ENCODE data around the gene LMO3.

DNA sequence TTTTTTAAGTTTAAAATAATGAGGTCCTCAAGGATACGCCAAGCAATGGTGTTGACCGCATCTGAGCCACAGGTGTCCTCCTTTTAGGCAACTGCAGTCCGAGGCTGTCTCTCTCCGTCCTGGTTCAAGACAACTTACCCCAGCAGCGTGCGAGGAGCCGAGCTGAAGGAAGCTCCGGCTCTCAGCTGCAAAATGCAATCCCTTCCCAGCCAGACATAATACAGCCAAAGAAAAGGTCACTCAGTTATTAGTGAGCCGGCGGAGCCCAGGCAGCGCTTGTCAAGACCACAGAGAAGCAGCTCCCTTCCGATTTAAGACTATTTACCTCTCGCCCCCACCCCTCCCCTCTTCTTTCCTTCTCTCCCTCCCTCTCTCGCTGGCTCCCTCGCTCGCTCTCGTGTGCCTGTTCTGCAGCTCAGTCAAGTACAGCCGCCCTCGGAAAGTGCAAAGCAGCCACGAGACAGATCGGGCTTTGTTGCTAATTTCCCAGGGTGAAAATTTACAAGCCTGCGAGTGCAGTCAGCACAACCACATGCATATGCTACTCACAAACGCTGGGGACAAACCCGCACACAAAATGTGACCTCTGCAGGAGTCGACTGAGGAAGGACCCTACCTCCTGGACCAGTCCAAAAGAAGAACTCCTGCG is 363 bp upstream of the LMO3 start:
- TF ChIP-seq FOXM1 (IDR thresholded peaks at IDR 0.05; ENCODE audit: borderline replicate concordance) = no peak
- no peak for TF ChIP-seq BHLHE40 (IDR thresholded peaks at IDR 0.05; ENCODE audit: borderline replicate concordance)
- TF ChIP-seq SP1 (IDR thresholded peaks at IDR 0.05) = no peak
- no peak for TF ChIP-seq FOXA1 (IDR thresholded peaks at IDR 0.05)
- TF ChIP-seq ELF4 (IDR thresholded peaks at IDR 0.05) = no peak
- TF ChIP-seq LEF1 (IDR thresholded peaks at IDR 0.05; ENCODE audit: borderline replicate concordance) = no peak
- TF ChIP-seq NFRKB (IDR thresholded peaks at IDR 0.05) = no peak
- no peak for TF ChIP-seq ARNT (IDR thresholded peaks at IDR 0.05)
- TF ChIP-seq, protein P1, sequence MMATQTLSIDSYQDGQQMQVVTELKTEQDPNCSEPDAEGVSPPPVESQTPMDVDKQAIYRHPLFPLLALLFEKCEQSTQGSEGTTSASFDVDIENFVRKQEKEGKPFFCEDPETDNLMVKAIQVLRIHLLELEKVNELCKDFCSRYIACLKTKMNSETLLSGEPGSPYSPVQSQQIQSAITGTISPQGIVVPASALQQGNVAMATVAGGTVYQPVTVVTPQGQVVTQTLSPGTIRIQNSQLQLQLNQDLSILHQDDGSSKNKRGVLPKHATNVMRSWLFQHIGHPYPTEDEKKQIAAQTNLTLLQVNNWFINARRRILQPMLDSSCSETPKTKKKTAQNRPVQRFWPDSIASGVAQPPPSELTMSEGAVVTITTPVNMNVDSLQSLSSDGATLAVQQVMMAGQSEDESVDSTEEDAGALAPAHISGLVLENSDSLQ (IDR thresholded peaks at IDR 0.05) = no peak
- no peak for TF ChIP-seq FOXK2 (IDR thresholded peaks at IDR 0.05)
- TF ChIP-seq TARDBP (IDR thresholded peaks at IDR 0.05) = no peak
- TF ChIP-seq CTBP1 (IDR thresholded peaks at IDR 0.05; ENCODE audit: borderline replicate concordance) = no peak
- no peak for TF ChIP-seq L3MBTL2 (conservative IDR thresholded peaks at IDR 0.05)
